Heart left ventricle (tissue), 16 donors: ENCODE data around the gene CHST9. TPM values are rescaled to one million over a fixed set of nuclear protein-coding genes. Genes with fewer than 3 reads are reported as not detected.

Source experiments
- ATAC-seq, 4 donors: fragments of 200-7000 bp; cut with Tn5 transposase; one replicate each; pipeline ENCODE4 v1.9.1; 2020 to 2022; ENCODE audit warnings: moderate library complexity in 4 of 4, mild to moderate bottlenecking in 3 of 4, moderate number of reproducible peaks in 1 of 4
- DNase-seq, 5 donors: peaks; one replicate each; pipeline ENCODE4 v3.0.0-alpha.2; 2020
- H3K27ac ChIP-seq, 12 donors: fragments of 200-600 bp; sonication (generic) in 4 of 12; one replicate each; pipeline versions ENCODE4 v1.5.0 to v1.8.0; 2016 to 2022; ENCODE audit warnings: mild to moderate bottlenecking in 2 of 12
- H3K27me3 ChIP-seq, 9 donors: fragments of 200-600 bp; sonication (generic) in 2 of 9; one replicate each; pipeline versions ENCODE4 v1.5.1 to v1.8.0; 2016 to 2022; ENCODE audit warnings: mild to moderate bottlenecking in 3 of 9
- H3K36me3 ChIP-seq, 9 donors: fragments of 200-600 bp; sonication (generic) in 2 of 9; one replicate each; pipeline versions ENCODE4 v1.5.0 to v1.8.0; 2018 to 2022; ENCODE audit warnings: mild to moderate bottlenecking in 2 of 9
- H3K4me1 ChIP-seq, 12 donors: fragments of 200-600 bp; sonication (generic) in 4 of 12; one replicate each; pipeline versions ENCODE4 v1.5.0 to v1.8.0; 2016 to 2022; ENCODE audit warnings: mild to moderate bottlenecking in 3 of 12
- H3K4me3 ChIP-seq, 12 donors: fragments of 200-600 bp; sonication (generic) in 4 of 12; one replicate each; pipeline versions ENCODE4 v1.5.0 to v1.8.0; 2017 to 2022; ENCODE audit warnings: mild to moderate bottlenecking in 9 of 12, moderate library complexity in 4 of 12
- H3K9me3 ChIP-seq, 12 donors: fragments of 200-600 bp; sonication (generic) in 4 of 12; one replicate each; pipeline versions ENCODE4 v1.5.0 to v1.8.0; 2016 to 2022; ENCODE audit warnings: mild to moderate bottlenecking in 1 of 12
- POLR2A ChIP-seq, 2 donors: fragments of 450-650 bp; IDR thresholded peaks; one replicate each; pipeline ENCODE4 v1.6.1; 2017; ENCODE audit warnings: antibody characterized with exemption in 2 of 2, mild to moderate bottlenecking in 2 of 2, moderate library complexity in 2 of 2
- WGBS, 4 donors: extraction: QIAGEN DNeasy Blood & Tissue Kit in 2 of 4; methylation state at CpG; one replicate each; pipeline versions ENCODE4 v1.1.5 to v1.1.7; 2013 to 2018; 5-methylcytosine and 5-hydroxymethylcytosine counted together
- intact Hi-C, 10 donors: fragments of 100-400 bp; cut with DNase I; formaldehyde crosslinking; loops; one replicate each; pipeline versions ENCODE4 v1.11.1 to v1.14.2; 2022
- polyA plus RNA-seq, 2 donors: library from polyadenylated mRNA; stranded (reverse); fragments of 200-250 nt; gene quantifications; one replicate each; pipeline ENCODE4 v1.2.3, GENCODE V29; 2013
- total RNA-seq, 9 donors: library from RNA; depleted of rRNA in 2 of 9; stranded (reverse); fragments of >200 nt in 2 of 9; fragmentation: NEBNext Ultra II Directional in 3 of 9; extraction: Animal tissue kit (Norgen Biotek cat#: 25700) in 3 of 9; gene quantifications; one replicate each; pipeline versions ENCODE4 v1.1.0 to v1.2.4, GENCODE V29; 2016 to 2023
- TF ChIP-seq, protein P1 (sequence below), 12 donors: fragments of 200-600 bp; sonication (generic) in 4 of 12; IDR thresholded peaks; one replicate each; pipeline versions ENCODE4 v1.5.0 to v1.8.0; 2018 to 2022; ENCODE audit warnings: antibody characterized with exemption in 12 of 12, mild to moderate bottlenecking in 5 of 12
- donor health status: ischemic (EF 13 %, LVEDD 7.1; RV severe dilation, severe dysfunction).
- donor health status: healthy with polysubstance abuse.
- donor health status: DM: no; HTN: yes; CAD: no.
- donor health status: DM: no; HTN: no; CAD: no.
- donor health status: ischemic (EF 25% LVEDD 6.9; RV normal size, moderate dysfunction).
- donor health status: ischemic (EF 25% LVEDD 5.7; RV mildly dilated, moderate dysfunction).
- donor health status: healthy.
- donor health status: DM: yes; HTN: yes; CAD: no.
- donor health status: ischemic (EF 35%, LVEDD 5.7; RV mildly dilated, moderate dysfunction).
- donor health status: nonischemic (EF 11% LVEDD 7.7; RV severe dilation, severe dysfunction).
- donor health status: DM: yes; HTN: yes; CAD: no.
- donor health status: PGD.
- donor health status: ischemic (EF 29% LVEDD 5.4; RV normal size, mild dysfunction).
- donor health status: nonischemic (EF 23%, LVEDD 6.1; RV moderate dilation, normal function).

The CHST9 gene
- total and polyA plus RNA-seq, 11 donors: 0.03 to 20.2 (median 4.1) TPM

DNA sequence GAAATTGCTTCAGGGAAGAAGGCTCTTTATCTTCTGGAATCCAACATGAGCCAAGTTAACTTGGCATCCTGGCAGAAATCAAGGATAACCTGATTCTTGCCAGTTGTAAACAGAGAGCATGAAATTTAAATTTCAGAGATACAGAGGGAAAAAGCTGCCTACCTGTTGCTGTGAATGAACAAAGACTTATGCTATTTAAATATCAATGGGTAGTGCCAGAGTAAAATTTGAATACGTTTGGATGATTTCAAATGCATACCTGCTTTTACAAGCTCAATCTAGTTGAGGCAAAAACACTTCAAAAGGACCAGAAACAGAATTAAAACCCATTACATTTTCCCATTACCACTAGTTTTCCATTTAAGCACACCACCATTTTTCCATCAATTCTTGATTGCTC, 60.9 kb downstream of the CHST9 start:
- TF ChIP-seq POLR2A (IDR thresholded peaks at IDR 0.05): no peak
- TF ChIP-seq, protein P1, sequence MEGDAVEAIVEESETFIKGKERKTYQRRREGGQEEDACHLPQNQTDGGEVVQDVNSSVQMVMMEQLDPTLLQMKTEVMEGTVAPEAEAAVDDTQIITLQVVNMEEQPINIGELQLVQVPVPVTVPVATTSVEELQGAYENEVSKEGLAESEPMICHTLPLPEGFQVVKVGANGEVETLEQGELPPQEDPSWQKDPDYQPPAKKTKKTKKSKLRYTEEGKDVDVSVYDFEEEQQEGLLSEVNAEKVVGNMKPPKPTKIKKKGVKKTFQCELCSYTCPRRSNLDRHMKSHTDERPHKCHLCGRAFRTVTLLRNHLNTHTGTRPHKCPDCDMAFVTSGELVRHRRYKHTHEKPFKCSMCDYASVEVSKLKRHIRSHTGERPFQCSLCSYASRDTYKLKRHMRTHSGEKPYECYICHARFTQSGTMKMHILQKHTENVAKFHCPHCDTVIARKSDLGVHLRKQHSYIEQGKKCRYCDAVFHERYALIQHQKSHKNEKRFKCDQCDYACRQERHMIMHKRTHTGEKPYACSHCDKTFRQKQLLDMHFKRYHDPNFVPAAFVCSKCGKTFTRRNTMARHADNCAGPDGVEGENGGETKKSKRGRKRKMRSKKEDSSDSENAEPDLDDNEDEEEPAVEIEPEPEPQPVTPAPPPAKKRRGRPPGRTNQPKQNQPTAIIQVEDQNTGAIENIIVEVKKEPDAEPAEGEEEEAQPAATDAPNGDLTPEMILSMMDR (IDR thresholded peaks at IDR 0.05): no peak
- ATAC-seq: no peak
- H3K4me3 ChIP-seq: no peak overlapping the region
- intact Hi-C loops: no loop called here
- no peaks in the 10 kb centered on the region for H3K4me1 ChIP-seq
- H3K27me3 ChIP-seq: no peaks in the 10 kb centered on the region
- H3K36me3 ChIP-seq: no peaks in the 10 kb centered on the region
- H3K9me3 ChIP-seq: no peaks in the 10 kb centered on the region
- DNase-seq: no peak
- WGBS, 4 donors: 34 to 61% (median 48%) methylated on average over 1 of the region's 1 CpG
- H3K27ac ChIP-seq: no peak overlapping the region

DNA sequence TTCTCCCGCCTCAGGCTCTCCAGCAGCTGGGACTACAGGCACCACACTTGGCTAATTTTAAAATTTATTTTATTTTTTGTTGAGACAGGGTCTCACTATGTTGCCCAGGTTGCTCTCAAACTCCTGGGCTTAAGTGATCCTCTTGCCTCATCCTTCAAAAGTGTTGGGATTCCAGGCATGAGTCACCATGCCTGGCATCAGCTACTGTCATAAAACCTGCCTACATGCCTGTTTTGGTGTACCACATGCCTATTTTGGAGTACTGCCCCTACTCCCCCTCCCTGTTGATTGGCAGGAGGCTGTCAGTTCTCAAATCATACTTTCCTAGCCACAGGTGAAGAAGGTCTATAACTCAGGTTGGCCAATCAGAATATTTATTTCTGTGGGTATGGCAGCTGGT, 64.0 kb downstream of the CHST9 start:
- ATAC-seq (no peak), DNase-seq (no peak)
- no peaks in the 10 kb centered on the region for H3K27me3 ChIP-seq
- H3K4me3 ChIP-seq: no peak overlapping the region
- TF ChIP-seq, protein P1 (IDR thresholded peaks at IDR 0.05): no peak
- no peak for TF ChIP-seq POLR2A (IDR thresholded peaks at IDR 0.05)
- H3K9me3 ChIP-seq: no peaks in the 10 kb centered on the region
- intact Hi-C loops: no loop called here
- H3K36me3 ChIP-seq: no peaks in the 10 kb centered on the region
- 78 to 89% (median 84%) methylated on average over 1 of the region's 1 CpG for WGBS, 4 donors
- no peaks in the 10 kb centered on the region for H3K4me1 ChIP-seq
- no peak overlapping the region for H3K27ac ChIP-seq

DNA sequence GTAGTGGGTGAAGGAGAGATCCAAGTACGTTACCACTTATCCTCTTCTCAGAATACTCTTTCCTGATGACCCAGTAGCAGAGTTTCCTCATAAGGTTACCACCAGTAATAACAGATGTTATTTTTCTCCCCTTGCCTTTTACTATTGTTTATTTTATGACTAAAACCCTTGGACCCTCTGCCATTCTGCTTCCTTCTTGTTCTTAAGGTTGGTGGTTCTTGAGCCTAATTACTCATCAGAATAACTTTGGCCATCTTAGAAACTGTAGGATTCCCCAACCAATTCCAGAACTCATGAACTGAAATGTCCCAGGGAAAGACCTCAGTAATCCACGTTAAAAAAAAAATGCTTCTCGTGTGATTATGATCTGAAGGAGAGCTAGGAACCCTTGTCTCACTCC, 64.9 kb downstream of the CHST9 start:
- no peaks in the 10 kb centered on the region for H3K4me1 ChIP-seq
- H3K4me3 ChIP-seq: no peak overlapping the region
- H3K27ac ChIP-seq: no peak overlapping the region
- DNase-seq: no peak
- ATAC-seq: no peak
- H3K36me3 ChIP-seq: no peaks in the 10 kb centered on the region
- WGBS, 4 donors: 68 to 75% (median 71%) methylated on average over 3 of the region's 3 CpGs
- H3K9me3 ChIP-seq: no peaks in the 10 kb centered on the region
- TF ChIP-seq POLR2A (IDR thresholded peaks at IDR 0.05): no peak
- TF ChIP-seq, protein P1 (IDR thresholded peaks at IDR 0.05): no peak
- H3K27me3 ChIP-seq: no peaks in the 10 kb centered on the region
- intact Hi-C loops: no loop called here

DNA sequence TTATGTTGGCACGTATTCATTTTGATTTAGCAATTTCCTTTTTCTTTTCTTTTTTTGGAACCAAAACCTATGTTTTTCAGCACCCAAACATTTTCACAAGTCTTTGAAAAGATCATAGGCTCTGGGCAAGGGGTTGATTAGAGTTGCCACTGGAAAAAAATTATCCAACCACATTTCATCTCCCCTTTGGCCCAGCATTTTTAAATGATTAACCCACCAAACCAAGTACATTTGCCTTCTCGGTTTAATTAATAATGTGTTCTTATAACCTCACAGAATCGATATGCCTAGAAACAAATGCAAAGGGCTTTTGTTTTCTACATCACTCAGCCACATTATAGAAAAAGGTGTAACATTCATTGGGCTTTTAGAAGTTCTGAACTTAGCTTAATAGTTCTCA, 66.1 kb downstream of the CHST9 start:
- whole genome bisulfite sequencing, 4 donors: 72 to 78% (median 74%) methylated on average over 3 of the region's 3 CpGs
- no peak overlapping the region for H3K4me3 ChIP-seq
- no peaks in the 10 kb centered on the region for H3K27me3 ChIP-seq
- H3K9me3 ChIP-seq: peaks cover 0 to 3% (median 0%) of the 10 kb centered on the region in 12 donors
- no peak for ATAC-seq
- TF ChIP-seq, protein P1 (IDR thresholded peaks at IDR 0.05): no peak
- TF ChIP-seq POLR2A (IDR thresholded peaks at IDR 0.05): no peak
- H3K4me1 ChIP-seq: no peaks in the 10 kb centered on the region
- intact Hi-C loops: no loop called here
- DNase-seq: no peak
- H3K36me3 ChIP-seq: no peaks in the 10 kb centered on the region
- no peak overlapping the region for H3K27ac ChIP-seq
